ENCODE results near the gene SHC3.

The SHC3 gene

DNA sequence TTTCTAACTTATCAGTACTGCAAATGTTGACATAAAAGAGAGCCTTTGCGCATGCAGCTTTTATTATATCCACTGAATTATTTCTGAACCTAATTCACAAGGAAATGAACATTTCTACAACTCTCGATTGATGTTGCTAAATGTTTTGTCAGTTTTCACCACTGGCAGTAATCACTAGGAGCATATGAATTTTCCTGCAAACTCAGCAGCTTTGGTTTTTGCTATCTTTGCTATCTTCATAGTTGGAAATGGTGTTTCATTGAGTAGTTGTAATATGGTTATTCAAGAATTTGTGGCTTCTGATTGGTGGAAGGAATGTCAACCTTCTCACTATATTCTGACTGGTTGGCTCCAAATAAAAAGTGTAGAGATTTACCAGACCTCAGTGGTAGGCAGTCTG, 8.9 kb upstream of the SHC3 start:
- no peak for DNase-seq (ENCODE audit: low read depth)
- TF ChIP-seq, protein P1, sequence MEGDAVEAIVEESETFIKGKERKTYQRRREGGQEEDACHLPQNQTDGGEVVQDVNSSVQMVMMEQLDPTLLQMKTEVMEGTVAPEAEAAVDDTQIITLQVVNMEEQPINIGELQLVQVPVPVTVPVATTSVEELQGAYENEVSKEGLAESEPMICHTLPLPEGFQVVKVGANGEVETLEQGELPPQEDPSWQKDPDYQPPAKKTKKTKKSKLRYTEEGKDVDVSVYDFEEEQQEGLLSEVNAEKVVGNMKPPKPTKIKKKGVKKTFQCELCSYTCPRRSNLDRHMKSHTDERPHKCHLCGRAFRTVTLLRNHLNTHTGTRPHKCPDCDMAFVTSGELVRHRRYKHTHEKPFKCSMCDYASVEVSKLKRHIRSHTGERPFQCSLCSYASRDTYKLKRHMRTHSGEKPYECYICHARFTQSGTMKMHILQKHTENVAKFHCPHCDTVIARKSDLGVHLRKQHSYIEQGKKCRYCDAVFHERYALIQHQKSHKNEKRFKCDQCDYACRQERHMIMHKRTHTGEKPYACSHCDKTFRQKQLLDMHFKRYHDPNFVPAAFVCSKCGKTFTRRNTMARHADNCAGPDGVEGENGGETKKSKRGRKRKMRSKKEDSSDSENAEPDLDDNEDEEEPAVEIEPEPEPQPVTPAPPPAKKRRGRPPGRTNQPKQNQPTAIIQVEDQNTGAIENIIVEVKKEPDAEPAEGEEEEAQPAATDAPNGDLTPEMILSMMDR (conservative IDR thresholded peaks at IDR 0.05; ENCODE audit: control insufficient read depth, insufficient read depth, low read depth, low read length), result no peak

DNA sequence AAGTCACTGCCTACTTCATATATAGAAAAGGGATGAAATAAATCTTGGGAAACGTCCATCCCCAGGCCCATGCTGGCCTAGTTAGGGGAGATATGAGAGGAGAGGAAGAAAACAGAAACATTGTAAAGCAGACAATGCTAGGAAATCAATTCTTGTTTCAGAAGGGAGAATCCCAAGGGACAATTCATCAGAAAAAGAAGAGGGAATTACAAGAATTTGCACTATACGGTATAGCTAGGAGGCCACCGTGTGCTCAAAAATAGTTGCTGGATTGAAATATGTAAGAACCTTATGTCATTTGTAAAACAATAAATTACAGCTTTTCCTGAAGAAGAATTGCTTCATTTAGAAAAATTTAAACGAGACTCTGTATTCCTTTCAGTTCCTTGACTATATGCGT, 8.3 kb upstream of the SHC3 start:
- DNase-seq (ENCODE audit: low read depth), result no peak
- H3K4me3 ChIP-seq (ENCODE audit: control insufficient read depth, low read depth, low read length), result no peak overlapping the region
- TF ChIP-seq, protein P1 (conservative IDR thresholded peaks at IDR 0.05; ENCODE audit: control insufficient read depth, insufficient read depth, low read depth, low read length), result no peak

More for the DNA sequence above, 8.9 kb upstream of the SHC3 start:
- H3K4me3 ChIP-seq (ENCODE audit: control insufficient read depth, low read depth, low read length), result no peak overlapping the region

DNA sequence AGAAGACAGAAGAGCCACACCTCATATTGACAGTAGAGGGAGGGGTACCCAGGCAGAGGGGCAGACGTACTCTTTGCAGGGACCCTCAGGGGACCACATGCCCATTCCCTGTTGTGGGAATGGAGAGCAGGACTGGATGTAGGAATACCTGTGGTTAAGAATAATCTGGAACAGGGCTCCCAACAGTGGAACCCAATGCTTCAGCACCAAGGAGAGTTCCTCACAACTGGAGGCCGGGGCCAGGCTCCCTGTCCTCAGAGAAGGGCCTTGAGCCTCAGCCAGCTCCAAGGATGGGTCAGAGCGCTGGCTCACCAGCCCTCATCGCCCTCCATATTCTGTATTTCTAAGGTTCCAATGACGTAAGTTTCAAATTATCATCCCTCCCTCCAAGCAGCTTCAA, 7.4 kb upstream of the SHC3 start:
- DNase-seq (ENCODE audit: low read depth), result peak; percentile 40
- H3K4me3 ChIP-seq (ENCODE audit: control insufficient read depth, low read depth, low read length), result no peak overlapping the region
- TF ChIP-seq, protein P1 (conservative IDR thresholded peaks at IDR 0.05; ENCODE audit: control insufficient read depth, insufficient read depth, low read depth, low read length), result no peak

DNA sequence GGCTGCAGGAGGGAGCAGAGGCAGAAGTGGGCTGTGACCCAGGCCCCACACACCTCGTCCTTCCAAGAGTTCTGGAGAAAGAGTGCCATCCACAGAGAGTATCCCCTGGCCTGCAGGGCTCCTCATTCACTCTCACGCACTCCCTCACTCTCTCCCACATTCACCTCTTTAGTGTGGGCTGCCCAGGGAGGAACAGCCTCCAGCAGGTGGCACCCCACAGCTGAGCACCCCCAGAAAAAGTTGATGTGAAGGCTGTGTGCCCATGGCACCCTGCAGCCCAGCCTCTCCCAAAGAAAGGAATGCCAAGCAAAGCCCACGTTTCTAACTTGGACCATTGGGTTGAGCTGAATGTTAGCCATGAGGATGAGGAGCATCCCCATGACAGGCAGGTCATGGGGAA, 4.5 kb upstream of the SHC3 start:
- DNase-seq (ENCODE audit: low read depth), result no peak
- TF ChIP-seq, protein P1 (conservative IDR thresholded peaks at IDR 0.05; ENCODE audit: control insufficient read depth, insufficient read depth, low read depth, low read length), result no peak

DNA sequence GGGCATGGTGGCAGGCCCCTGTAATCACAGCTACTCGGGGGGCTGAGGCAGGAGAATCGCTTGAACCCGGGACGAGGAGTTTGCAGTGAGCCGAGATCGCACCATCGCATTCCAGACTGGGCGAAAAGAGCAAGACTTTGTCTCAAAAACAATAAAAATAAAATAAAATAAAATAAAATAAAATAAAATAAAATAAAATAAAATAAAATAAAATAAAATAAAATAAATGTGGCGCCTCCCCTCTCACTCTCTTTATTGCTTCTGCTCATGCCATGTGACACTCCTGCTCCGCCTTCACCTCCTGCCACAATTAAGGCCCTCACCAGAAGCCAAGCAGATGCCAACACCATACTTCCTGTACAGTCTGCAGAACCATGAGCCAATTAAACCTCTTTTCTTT, 3.8 kb upstream of the SHC3 start:
- DNase-seq (ENCODE audit: low read depth), result no peak
- no peak overlapping the region for H3K4me3 ChIP-seq (ENCODE audit: control insufficient read depth, low read depth, low read length)
- TF ChIP-seq, protein P1 (conservative IDR thresholded peaks at IDR 0.05; ENCODE audit: control insufficient read depth, insufficient read depth, low read depth, low read length), result no peak

More for the DNA sequence above, 4.5 kb upstream of the SHC3 start:
- no peak overlapping the region for H3K4me3 ChIP-seq (ENCODE audit: control insufficient read depth, low read depth, low read length)

DNA sequence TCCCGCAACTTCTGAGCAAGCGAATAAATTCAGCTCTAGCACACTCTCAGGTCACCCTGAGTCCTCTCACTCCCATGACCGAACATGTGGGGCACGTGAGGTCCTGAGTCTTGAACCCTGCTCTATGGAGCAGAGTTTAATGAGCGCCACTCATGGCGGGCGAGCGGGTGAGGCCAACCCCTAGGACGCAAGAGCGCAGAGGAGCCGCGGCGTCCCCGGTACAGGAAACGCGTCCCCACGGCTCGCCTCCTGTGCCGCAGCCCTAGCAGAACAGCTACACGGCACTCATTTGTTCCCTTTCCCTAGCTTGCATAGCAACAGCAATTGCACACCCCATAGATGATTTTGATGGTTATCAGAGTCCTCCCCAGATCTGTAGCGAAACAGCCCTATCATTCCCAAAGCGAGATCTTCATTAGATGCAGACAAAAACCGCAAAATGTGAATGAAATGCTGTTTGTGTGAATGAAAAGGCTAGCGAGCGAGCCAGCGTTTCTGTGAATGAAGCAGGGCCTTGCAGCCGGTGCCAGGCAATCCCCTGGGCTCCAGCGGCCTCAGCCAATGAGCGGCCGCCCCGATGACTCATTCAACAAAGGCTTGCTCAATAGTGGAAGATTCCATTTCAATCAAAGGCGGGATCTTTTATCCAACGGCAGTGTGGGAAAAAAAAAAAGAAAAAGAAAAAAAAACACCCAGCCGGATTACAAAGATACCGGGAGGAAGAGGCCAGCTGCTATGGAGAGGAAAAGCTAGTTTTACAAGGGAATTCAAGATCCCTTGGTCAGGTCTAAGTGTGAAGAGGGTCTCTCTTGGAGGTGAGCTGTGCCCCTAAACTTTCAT, 1.5 kb upstream of the SHC3 start:
- TF ChIP-seq, protein P1 (conservative IDR thresholded peaks at IDR 0.05; ENCODE audit: control insufficient read depth, insufficient read depth, low read depth, low read length), result no peak
- peak; percentile 96 for DNase-seq (ENCODE audit: low read depth)
- peak overlapping the region; percentile 47 for H3K4me3 ChIP-seq (ENCODE audit: control insufficient read depth, low read depth, low read length)

Data from fibroblast of mammary gland (primary cell).